Amniotic epithelial cell (primary cell): ENCODE data around the gene SUMO2.
"Not testable (repeated sequence)": the region's sequence is repeated elsewhere in the genome, so short reads cannot be mapped to it uniquely, and the experiment has no call there.

Source experiments
- DNase-seq: peaks from one replicate; pipeline ENCODE4 v3.0.0-alpha.2; 2010; ENCODE audit warnings: low read depth

SUMO2 gene

GRCh38 chr17:75181608-75182318 lies 996 bp downstream of the SUMO2 start:
- no peak for DNase-seq

GRCh38 chr17:75181110-75181509 lies 1.6 kb downstream of the SUMO2 start:
- DNase-seq = no peak

- DNase-seq = no peak
These were observed 4.3 kb downstream of the SUMO2 start for GRCh38 chr17:75178453-75178852.

GRCh38 chr17:75176625-75177024 lies 6.1 kb downstream of the SUMO2 start:
- DNase-seq = no peak

- DNase-seq = no peak
These were observed 7.8 kb downstream of the SUMO2 start for GRCh38 chr17:75174996-75175395.

- no peak for DNase-seq
These were observed 9.2 kb downstream of the SUMO2 start for GRCh38 chr17:75173526-75173925.

- no peak for DNase-seq
These were observed 13.8 kb downstream of the SUMO2 start for GRCh38 chr17:75168998-75169397.

GRCh38 chr17:75164606-75165005 lies 18.2 kb downstream of the SUMO2 start:
- DNase-seq = not testable (repeated sequence)

- DNase-seq = no peak
These were observed 19.7 kb downstream of the SUMO2 start for GRCh38 chr17:75163074-75163473.

- DNase-seq = no peak
These were observed 22.5 kb downstream of the SUMO2 start for GRCh38 chr17:75160211-75160610.

GRCh38 chr17:75159196-75160031 lies 23.3 kb downstream of the SUMO2 start:
- peak; percentile 77 for DNase-seq

- DNase-seq = peak; percentile 69
These were observed 24.3 kb downstream of the SUMO2 start for GRCh38 chr17:75158480-75158879.

- no peak for DNase-seq
These were observed 27.6 kb downstream of the SUMO2 start for GRCh38 chr17:75155191-75155601.

- peak; percentile 97 for DNase-seq
These were observed 28.3 kb downstream of the SUMO2 start, which contains the start of gene JPT1 for GRCh38 chr17:75154195-75155106. Gene JPT1 (minus strand): TSS chr17:75154512. CDS start chr17:75154397, 115 bp downstream.

- no peak for DNase-seq
These were observed 29.0 kb downstream of the SUMO2 start for GRCh38 chr17:75153780-75154194.

- DNase-seq = peak; percentile 31
These were observed 29.6 kb downstream of the SUMO2 start for GRCh38 chr17:75152922-75153779.

- DNase-seq = no peak
These were observed 30.2 kb downstream of the SUMO2 start for GRCh38 chr17:75152523-75152921.

GRCh38 chr17:75151930-75152329 lies 30.8 kb downstream of the SUMO2 start:
- DNase-seq = no peak

- no peak for DNase-seq
These were observed 34.7 kb downstream of the SUMO2 start for GRCh38 chr17:75147878-75148546.

- peak; percentile 76 for DNase-seq
These were observed 36.2 kb downstream of the SUMO2 start for GRCh38 chr17:75146592-75146991.
